Stimulated activated CD4-positive, alpha-beta T cell treated with anti-CD3 and anti-CD28 coated beads, TNF-alpha, amount 100 ng/mL, for 24 hours (primary cell): ENCODE measurements around the gene SOX21.
"Not testable (repeated sequence)": the region's sequence is repeated elsewhere in the genome, so short reads cannot be mapped to it uniquely, and the experiment has no call there.

ENCODE experiments used
- DNase-seq, 3 experiments: peaks; one replicate each; pipeline ENCODE4 v3.0.0-alpha.2; 2020; ENCODE audit warnings: low read depth in 3 of 3

Gene SOX21

GRCh38 chr13:94712287-94712811 lies at the start of gene SOX21:
Gene SOX21 (minus strand): TSS chr13:94712545. CDS start chr13:94712049, 496 bp downstream.
- no peak for DNase-seq

- no peak for DNase-seq
Measured at GRCh38 chr13:94761407-94761806, 49.1 kb upstream of the SOX21 start.

GRCh38 chr13:94759120-94759728 lies 46.9 kb upstream of the SOX21 start:
- DNase-seq, result no peak

GRCh38 chr13:94758436-94758960 lies 46.2 kb upstream of the SOX21 start:
- DNase-seq, result no peak

GRCh38 chr13:94753327-94753726 lies 41.0 kb upstream of the SOX21 start:
- DNase-seq, result no peak

- no peak for DNase-seq
Measured at GRCh38 chr13:94749162-94749561, 36.8 kb upstream of the SOX21 start.

- DNase-seq, result no peak
Measured at GRCh38 chr13:94739235-94739634, 26.9 kb upstream of the SOX21 start.

- DNase-seq, result no peak
Measured at GRCh38 chr13:94731028-94731427, 18.7 kb upstream of the SOX21 start.

GRCh38 chr13:94729941-94730340 lies 17.6 kb upstream of the SOX21 start:
- DNase-seq, result not testable (repeated sequence)

GRCh38 chr13:94726425-94726824 lies 14.1 kb upstream of the SOX21 start:
- DNase-seq, result no peak

GRCh38 chr13:94722609-94723345 lies 10.4 kb upstream of the SOX21 start:
- DNase-seq, result no peak

- DNase-seq, result not testable (repeated sequence)
Measured at GRCh38 chr13:94718697-94719096, 6.4 kb upstream of the SOX21 start.

GRCh38 chr13:94717916-94718315 lies 5.6 kb upstream of the SOX21 start:
- no peak for DNase-seq

- no peak for DNase-seq
Measured at GRCh38 chr13:94716016-94716415, 3.7 kb upstream of the SOX21 start.

GRCh38 chr13:94713561-94714182 lies 1.3 kb upstream of the SOX21 start:
- no peak for DNase-seq

- no peak for DNase-seq
Measured at GRCh38 chr13:94712812-94713560, 641 bp upstream of the SOX21 start.

GRCh38 chr13:94711561-94712286 lies 621 bp downstream of the SOX21 start:
- DNase-seq, result no peak

- no peak for DNase-seq
Measured at GRCh38 chr13:94710881-94711560, 1.3 kb downstream of the SOX21 start.

GRCh38 chr13:94710065-94710781 lies 2.1 kb downstream of the SOX21 start:
- DNase-seq, result no peak
